Right lobe of liver (tissue), 6 donors: ENCODE results near the gene MRPL12. TPM values are rescaled to one million over a fixed set of nuclear protein-coding genes. Genes with fewer than 3 reads are reported as not detected.

Experiments
- ATAC-seq, 4 donors: fragments of 200-7000 bp; cut with Tn5 transposase; one replicate each; pipeline ENCODE4 v1.9.1; 2020; ENCODE audit warnings: mild to moderate bottlenecking in 4 of 4, moderate library complexity in 4 of 4
- DNase-seq, 3 donors: peaks; one replicate each; pipeline ENCODE4 v3.0.0-alpha.2; 2020
- H3K27ac ChIP-seq, 3 donors: fragments of 200-600 bp; one replicate each; pipeline ENCODE4 v1.8.0; 2022
- H3K27me3 ChIP-seq, 2 donors: fragments of 200-600 bp; one replicate each; pipeline ENCODE4 v1.8.0; 2022
- H3K36me3 ChIP-seq, 4 donors: fragments of 200-600 bp; sonication (generic) in 1 of 4; one replicate each; pipeline versions ENCODE4 v1.5.1 to v1.8.0; 2017 to 2022; ENCODE audit warnings: control low read depth in 1 of 4
- H3K4me1 ChIP-seq, 4 donors: fragments of 200-600 bp; sonication (generic) in 1 of 4; one replicate each; pipeline versions ENCODE4 v1.5.1 to v1.8.0; 2017 to 2022; ENCODE audit warnings: control low read depth in 1 of 4
- H3K4me3 ChIP-seq, 3 donors: fragments of 200-600 bp; one replicate each; pipeline ENCODE4 v1.8.0; 2022
- H3K9me3 ChIP-seq, 4 donors: fragments of 200-600 bp; sonication (generic) in 1 of 4; one replicate each; pipeline versions ENCODE4 v1.5.1 to v1.8.0; 2017 to 2022; ENCODE audit warnings: control low read depth in 1 of 4
- POLR2A ChIP-seq: fragments of 450-650 bp; IDR thresholded peaks from one replicate; pipeline ENCODE4 v1.6.1; 2017; ENCODE audit warnings: antibody characterized with exemption, mild to moderate bottlenecking
- WGBS: methylation state at CpG from one replicate; pipeline ENCODE4 v1.1.6; 2018; ENCODE audit warnings: low coverage, low lambda C conversion rate; ENCODE audit not compliant: insufficient coverage; ENCODE audit errors: missing lambda C conversion rate; 5-methylcytosine and 5-hydroxymethylcytosine counted together
- intact Hi-C, 2 donors: fragments of 100-400 bp; cut with DNase I; formaldehyde crosslinking; loops; one replicate each; pipeline versions ENCODE4 v1.11.2 to v1.14.1; 2022
- total RNA-seq, 6 experiments: library from RNA; depleted of rRNA in 2 of 6; stranded (reverse); fragments of >200 nt in 2 of 6; fragmentation: NEBNext Ultra II Directional in 3 of 6; extraction: Animal tissue kit (Norgen Biotek cat#: 25700) in 3 of 6; gene quantifications; one replicate each; pipeline versions ENCODE4 v1.1.0 to v1.2.4, GENCODE V29; 2016 to 2023
- TF ChIP-seq, protein P1 (sequence below), 4 donors: fragments of 200-600 bp in 3 of 4; fragments of 450-650 bp in 1 of 4; IDR thresholded peaks; one replicate each; pipeline versions ENCODE4 v1.5.1 to v1.8.0; 2016 to 2022; ENCODE audit warnings: antibody characterized with exemption in 4 of 4, mild to moderate bottlenecking in 2 of 4
- donor health status: DM: no; HTN: yes; CAD: no.
- donor health status: DM: no; HTN: no; CAD: no.
- donor health status: DM: no; HTN: no; CAD: no.
- donor health status: DM: no; HTN: yes; CAD: no.
- donor health status: DM: no; HTN: yes; CAD: no.

The MRPL12 gene
- total RNA-seq, 6 experiments from 2014 or later, result 43.8 to 119 (median 59.3) TPM

DNA sequence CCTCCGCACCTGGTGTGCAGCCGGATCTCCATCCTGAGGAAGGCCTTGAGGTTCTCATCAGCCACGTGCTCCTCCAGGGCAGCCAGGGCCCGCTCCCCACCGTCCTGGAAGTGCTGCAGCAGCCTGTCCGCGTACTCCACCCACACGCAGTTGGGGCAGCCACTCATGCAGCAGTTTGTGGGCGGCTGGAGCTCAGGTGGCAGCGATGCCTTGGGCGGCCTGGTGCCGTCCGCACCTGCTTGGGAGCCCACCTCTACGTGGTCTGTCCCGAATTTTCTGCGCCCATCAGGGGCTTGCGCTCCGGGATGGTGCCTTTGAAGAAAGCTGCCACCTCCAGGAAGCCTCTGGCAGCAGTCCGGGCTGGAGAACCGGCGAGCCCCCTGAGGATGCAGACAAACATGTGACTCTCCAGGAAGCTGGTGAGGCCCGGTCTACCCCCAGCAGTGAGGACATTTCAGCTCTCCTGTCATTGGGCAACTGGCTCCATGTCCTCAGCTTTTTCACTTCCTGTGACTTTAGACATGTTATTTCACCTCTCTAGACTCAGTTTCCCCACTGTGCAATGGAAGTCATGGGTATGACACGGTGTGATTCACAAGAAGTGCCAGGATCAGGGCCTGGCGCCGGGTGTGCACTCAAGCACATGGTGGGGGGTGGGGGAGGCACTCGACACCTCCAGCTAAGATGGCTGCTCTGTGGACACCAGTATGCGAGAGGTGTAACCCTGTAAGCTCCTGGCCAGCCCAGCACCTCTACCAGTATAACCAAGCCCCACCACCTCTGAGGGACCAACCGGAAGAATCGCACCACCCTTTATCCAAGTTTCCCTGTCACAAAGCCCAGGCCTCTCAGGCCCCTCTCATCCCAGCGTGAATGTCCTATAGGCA, 37.7 kb upstream of the MRPL12 start:
- peaks cover 0 to 18% (median 1%) of the 10 kb centered on the region in 4 donors for H3K36me3 ChIP-seq
- H3K4me3 ChIP-seq, result peak overlapping the region; percentile 98
- intact Hi-C loops, result no loop called here
- H3K4me1 ChIP-seq, result peaks cover 0 to 15% (median 3%) of the 10 kb centered on the region in 4 donors
- ATAC-seq (peak in 2 of 4 donors; percentile 7 to 9), DNase-seq (no peak)
- 24% methylated on average over 11 of the region's 30 CpGs for WGBS
- no peaks in the 10 kb centered on the region for H3K9me3 ChIP-seq
- no peaks in the 10 kb centered on the region for H3K27me3 ChIP-seq
- no peak for TF ChIP-seq POLR2A
- TF ChIP-seq, protein P1, sequence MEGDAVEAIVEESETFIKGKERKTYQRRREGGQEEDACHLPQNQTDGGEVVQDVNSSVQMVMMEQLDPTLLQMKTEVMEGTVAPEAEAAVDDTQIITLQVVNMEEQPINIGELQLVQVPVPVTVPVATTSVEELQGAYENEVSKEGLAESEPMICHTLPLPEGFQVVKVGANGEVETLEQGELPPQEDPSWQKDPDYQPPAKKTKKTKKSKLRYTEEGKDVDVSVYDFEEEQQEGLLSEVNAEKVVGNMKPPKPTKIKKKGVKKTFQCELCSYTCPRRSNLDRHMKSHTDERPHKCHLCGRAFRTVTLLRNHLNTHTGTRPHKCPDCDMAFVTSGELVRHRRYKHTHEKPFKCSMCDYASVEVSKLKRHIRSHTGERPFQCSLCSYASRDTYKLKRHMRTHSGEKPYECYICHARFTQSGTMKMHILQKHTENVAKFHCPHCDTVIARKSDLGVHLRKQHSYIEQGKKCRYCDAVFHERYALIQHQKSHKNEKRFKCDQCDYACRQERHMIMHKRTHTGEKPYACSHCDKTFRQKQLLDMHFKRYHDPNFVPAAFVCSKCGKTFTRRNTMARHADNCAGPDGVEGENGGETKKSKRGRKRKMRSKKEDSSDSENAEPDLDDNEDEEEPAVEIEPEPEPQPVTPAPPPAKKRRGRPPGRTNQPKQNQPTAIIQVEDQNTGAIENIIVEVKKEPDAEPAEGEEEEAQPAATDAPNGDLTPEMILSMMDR (IDR thresholded peaks at IDR 0.05), result no peak
- peak overlapping the region in 2 of 3 donors; percentile 71 to 86 for H3K27ac ChIP-seq

DNA sequence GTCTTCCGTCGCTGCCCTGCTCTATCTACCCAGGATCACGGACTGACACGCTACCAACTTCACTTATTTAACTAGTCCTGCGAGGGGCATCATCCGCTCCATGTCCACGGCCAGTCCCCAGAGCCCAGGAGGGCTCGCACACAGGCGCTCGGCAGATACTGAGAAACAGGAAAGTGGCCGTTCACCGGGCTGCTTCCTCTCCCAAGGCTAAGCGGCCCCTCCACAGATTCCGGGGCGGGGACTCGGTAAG, 37.1 kb upstream of the MRPL12 start:
- peak in 3 of 4 donors; percentile 4 to 25 (median 11) for ATAC-seq
- H3K4me3 ChIP-seq, result peak overlapping the region; percentile 98
- TF ChIP-seq, protein P1 (IDR thresholded peaks at IDR 0.05), result no peak
- TF ChIP-seq POLR2A, result no peak
- DNase-seq, result no peak
- peaks cover 0 to 15% (median 3%) of the 10 kb centered on the region in 4 donors for H3K4me1 ChIP-seq
- 0% methylated on average over 16 of the region's 16 CpGs for WGBS
- no peaks in the 10 kb centered on the region for H3K27me3 ChIP-seq
- peak overlapping the region; percentile 55 to 86 (median 71) for H3K27ac ChIP-seq
- intact Hi-C loops, result no loop called here
- H3K36me3 ChIP-seq, result peaks cover 0 to 20% (median 4%) of the 10 kb centered on the region in 4 donors
- no peaks in the 10 kb centered on the region for H3K9me3 ChIP-seq

DNA sequence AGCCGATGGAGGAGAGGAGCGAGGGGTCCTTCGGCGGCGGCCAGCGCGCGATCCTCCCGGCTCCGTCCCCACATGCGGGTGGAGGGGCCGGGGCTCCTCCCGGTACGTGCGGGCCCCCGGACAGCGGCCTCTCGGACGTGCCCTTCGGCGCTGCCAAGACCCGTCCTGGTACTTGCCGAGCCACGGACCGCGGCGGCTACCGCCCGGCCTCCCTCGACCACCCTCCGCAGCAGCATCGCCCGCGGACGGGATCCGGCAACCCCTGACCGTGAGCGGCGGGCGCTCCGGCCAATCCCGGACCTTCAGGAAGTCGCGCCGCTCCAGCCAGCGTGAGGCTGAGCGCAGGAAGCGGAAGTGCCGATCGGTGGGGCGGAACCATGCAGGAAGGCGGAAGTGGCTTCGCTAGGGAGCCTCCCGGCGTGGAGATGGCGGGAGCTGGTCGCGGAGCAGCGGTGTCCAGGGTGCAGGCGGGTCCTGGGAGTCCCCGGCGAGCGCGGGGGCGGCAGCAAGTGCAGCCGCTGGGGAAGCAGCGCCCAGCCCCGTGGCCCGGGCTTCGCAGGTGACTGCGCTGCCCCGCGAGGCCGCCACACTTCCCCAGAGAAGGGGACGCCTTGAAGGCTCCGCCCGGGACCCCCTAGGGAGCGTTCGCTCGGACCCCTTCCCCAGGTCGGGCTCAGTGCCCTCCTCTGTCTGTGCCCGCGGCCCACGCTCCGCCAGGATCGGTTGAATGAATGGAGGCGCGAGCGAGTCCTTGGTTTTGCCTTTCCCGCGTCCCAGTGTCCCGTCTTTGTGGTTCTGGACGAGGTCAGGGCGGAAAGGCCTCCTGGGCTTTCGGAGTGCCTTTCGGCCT, 36.6 kb upstream of the MRPL12 start, which contains the start of the genes CCDC137 and OXLD1:
Gene CCDC137, plus strand, starts transcription at position 396 of the 850 bp plus-strand sequence. Its CDS starts 30 bp downstream, at position 426.
Gene OXLD1, minus strand, starts transcription at position 264 of the 850 bp plus-strand sequence. Its CDS starts 28 bp downstream, at position 236.
- H3K4me3 ChIP-seq, result peak within 1 kb of the TSS; percentile 98
- H3K36me3 ChIP-seq, result peaks cover 0 to 24% (median 5%) of the 10 kb centered on the region in 4 donors
- no peaks in the 10 kb centered on the region for H3K27me3 ChIP-seq
- WGBS, result 0% methylated on average over 10 of the region's 96 CpGs
- intact Hi-C loops, result no loop called here
- H3K27ac ChIP-seq, result peak within 1 kb of the TSS; percentile 55 to 86 (median 71)
- DNase-seq (peak; percentile 98), ATAC-seq (peak; percentile 98 to 99 (median 98))
- H3K4me1 ChIP-seq, result peaks cover 0 to 15% (median 3%) of the 10 kb centered on the region in 4 donors
- TF ChIP-seq, protein P1 (IDR thresholded peaks at IDR 0.05), result no peak
- peak; percentile 74 for TF ChIP-seq POLR2A
- H3K9me3 ChIP-seq, result no peaks in the 10 kb centered on the region

DNA sequence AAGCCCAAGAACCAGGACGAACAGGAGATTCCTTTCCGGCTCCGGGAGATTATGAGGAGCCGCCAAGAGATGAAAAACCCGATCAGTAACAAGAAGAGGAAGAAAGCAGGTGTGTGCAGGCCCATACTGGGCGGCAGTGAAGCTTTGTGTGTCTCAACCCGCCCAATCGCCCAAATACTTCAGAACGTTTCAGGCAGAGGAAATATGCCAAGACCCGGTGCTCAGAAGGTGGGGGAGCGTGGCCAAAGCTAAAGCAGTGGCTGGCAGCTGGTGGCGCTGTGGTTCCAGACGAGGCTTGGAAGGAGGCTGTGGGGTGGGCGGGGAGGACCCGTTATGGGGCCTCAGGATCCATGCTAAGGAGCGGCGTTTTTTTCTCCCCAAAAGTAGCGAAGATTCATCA, 35.4 kb upstream of the MRPL12 start:
- ATAC-seq (no peak), DNase-seq (no peak)
- intact Hi-C loops, result no loop called here
- TF ChIP-seq, protein P1 (IDR thresholded peaks at IDR 0.05), result no peak
- TF ChIP-seq POLR2A, result no peak
- WGBS, result 88% methylated on average over 15 of the region's 18 CpGs
- Histone ChIP-seq H3K27ac (no peak overlapping the region), H3K4me3 (peak overlapping the region; percentile 98), H3K4me1 (peaks cover 0 to 15% (median 3%) of the 10 kb centered on the region in 4 donors), H3K9me3 (no peaks in the 10 kb centered on the region), H3K36me3 (peaks cover 0 to 36% (median 6%) of the 10 kb centered on the region in 4 donors), H3K27me3 (no peaks in the 10 kb centered on the region)
